ENCODE data around the gene SMCO2.

SMCO2 gene

DNA sequence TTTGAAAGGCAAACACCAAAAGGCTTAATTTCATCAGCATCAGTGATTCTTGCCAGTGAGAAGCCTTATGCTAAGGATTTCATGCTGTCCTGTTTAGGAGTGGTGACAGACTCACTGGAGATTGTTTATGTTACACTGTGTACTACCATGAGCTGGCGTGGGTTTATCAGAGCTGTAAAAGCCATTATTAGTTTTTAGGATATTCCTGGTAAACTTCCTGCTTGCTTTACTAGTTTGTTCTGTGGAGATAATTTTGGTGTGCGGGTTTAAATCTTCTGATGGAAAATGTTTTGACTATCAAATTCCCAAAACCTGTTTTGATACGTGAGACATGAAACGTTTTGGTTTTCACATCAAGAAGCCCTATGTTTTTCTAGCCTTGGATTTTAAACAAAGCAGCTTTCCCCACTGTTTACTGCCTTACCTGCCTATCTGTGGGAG is 92.7 kb downstream of the SMCO2 start (continued):
- TF ChIP-seq, protein P1, sequence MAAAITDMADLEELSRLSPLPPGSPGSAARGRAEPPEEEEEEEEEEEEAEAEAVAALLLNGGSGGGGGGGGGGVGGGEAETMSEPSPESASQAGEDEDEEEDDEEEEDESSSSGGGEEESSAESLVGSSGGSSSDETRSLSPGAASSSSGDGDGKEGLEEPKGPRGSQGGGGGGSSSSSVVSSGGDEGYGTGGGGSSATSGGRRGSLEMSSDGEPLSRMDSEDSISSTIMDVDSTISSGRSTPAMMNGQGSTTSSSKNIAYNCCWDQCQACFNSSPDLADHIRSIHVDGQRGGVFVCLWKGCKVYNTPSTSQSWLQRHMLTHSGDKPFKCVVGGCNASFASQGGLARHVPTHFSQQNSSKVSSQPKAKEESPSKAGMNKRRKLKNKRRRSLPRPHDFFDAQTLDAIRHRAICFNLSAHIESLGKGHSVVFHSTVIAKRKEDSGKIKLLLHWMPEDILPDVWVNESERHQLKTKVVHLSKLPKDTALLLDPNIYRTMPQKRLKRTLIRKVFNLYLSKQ (tag by site-specific recombination; IDR thresholded peaks at IDR 0.05; ENCODE audit: borderline replicate concordance) = no peak
- TF ChIP-seq ZEB2 (tag by site-specific recombination; IDR thresholded peaks at IDR 0.05) (no peak), ZXDB (tag by site-specific recombination; IDR thresholded peaks at IDR 0.05) (peak; percentile 53), ZSCAN30 (tag by site-specific recombination; IDR thresholded peaks at IDR 0.05) (no peak), ZNF701 (tag by site-specific recombination; IDR thresholded peaks at IDR 0.05) (no peak), ZNF600 (tag by site-specific recombination; IDR thresholded peaks at IDR 0.05) (peak; percentile 63), TRIM28 (IDR thresholded peaks at IDR 0.05; ENCODE audit: borderline replicate concordance, low read length) (peak; percentile 62; the same call in 1 of the 2 replicates), YY2 (tag by site-specific recombination; IDR thresholded peaks at IDR 0.05) (no peak), KLF16 (tag by site-specific recombination; IDR thresholded peaks at IDR 0.05) (no peak), ZBTB8A (tag by site-specific recombination; IDR thresholded peaks at IDR 0.05) (no peak)
- TF ChIP-seq, protein P2, sequence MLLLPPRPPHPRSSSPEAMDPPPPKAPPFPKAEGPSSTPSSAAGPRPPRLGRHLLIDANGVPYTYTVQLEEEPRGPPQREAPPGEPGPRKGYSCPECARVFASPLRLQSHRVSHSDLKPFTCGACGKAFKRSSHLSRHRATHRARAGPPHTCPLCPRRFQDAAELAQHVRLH (tag by site-specific recombination; IDR thresholded peaks at IDR 0.05) = peak; percentile 55; the same call in 1 of the 2 replicates
- TF ChIP-seq, protein P3, sequence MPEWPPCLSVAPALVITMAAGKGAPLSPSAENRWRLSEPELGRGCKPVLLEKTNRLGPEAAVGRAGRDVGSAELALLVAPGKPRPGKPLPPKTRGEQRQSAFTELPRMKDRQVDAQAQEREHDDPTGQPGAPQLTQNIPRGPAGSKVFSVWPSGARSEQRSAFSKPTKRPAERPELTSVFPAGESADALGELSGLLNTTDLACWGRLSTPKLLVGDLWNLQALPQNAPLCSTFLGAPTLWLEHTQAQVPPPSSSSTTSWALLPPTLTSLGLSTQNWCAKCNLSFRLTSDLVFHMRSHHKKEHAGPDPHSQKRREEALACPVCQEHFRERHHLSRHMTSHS (tag by site-specific recombination; IDR thresholded peaks at IDR 0.05) = 0 out of 2 replicates have a peak, but pooled peaks have one; percentile 41
- TF ChIP-seq, protein P4, sequence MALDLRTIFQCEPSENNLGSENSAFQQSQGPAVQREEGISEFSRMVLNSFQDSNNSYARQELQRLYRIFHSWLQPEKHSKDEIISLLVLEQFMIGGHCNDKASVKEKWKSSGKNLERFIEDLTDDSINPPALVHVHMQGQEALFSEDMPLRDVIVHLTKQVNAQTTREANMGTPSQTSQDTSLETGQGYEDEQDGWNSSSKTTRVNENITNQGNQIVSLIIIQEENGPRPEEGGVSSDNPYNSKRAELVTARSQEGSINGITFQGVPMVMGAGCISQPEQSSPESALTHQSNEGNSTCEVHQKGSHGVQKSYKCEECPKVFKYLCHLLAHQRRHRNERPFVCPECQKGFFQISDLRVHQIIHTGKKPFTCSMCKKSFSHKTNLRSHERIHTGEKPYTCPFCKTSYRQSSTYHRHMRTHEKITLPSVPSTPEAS (tag by site-specific recombination; IDR thresholded peaks at IDR 0.05) = no peak
- TF ChIP-seq, protein P5, sequence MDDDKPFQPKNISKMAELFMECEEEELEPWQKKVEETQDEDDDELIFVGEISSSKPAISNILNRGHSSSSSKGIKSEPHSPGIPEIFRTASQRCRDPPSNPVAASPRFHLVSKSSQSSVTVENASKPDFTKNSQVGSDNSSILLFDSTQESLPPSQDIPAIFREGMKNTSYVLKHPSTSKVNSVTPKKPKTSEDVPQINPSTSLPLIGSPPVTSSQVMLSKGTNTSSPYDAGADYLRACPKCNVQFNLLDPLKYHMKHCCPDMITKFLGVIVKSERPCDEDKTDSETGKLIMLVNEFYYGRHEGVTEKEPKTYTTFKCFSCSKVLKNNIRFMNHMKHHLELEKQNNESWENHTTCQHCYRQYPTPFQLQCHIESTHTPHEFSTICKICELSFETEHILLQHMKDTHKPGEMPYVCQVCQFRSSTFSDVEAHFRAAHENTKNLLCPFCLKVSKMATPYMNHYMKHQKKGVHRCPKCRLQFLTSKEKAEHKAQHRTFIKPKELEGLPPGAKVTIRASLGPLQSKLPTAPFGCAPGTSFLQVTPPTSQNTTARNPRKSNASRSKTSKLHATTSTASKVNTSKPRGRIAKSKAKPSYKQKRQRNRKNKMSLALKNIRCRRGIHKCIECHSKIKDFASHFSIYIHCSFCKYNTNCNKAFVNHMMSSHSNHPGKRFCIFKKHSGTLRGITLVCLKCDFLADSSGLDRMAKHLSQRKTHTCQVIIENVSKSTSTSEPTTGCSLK (tag by site-specific recombination; IDR thresholded peaks at IDR 0.05) = no peak
- TF ChIP-seq, protein P6, sequence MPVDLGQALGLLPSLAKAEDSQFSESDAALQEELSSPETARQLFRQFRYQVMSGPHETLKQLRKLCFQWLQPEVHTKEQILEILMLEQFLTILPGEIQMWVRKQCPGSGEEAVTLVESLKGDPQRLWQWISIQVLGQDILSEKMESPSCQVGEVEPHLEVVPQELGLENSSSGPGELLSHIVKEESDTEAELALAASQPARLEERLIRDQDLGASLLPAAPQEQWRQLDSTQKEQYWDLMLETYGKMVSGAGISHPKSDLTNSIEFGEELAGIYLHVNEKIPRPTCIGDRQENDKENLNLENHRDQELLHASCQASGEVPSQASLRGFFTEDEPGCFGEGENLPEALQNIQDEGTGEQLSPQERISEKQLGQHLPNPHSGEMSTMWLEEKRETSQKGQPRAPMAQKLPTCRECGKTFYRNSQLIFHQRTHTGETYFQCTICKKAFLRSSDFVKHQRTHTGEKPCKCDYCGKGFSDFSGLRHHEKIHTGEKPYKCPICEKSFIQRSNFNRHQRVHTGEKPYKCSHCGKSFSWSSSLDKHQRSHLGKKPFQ (tag by site-specific recombination; IDR thresholded peaks at IDR 0.05) = 0 out of 2 replicates have a peak, but pooled peaks have one; percentile 30
- TF ChIP-seq, protein P7, sequence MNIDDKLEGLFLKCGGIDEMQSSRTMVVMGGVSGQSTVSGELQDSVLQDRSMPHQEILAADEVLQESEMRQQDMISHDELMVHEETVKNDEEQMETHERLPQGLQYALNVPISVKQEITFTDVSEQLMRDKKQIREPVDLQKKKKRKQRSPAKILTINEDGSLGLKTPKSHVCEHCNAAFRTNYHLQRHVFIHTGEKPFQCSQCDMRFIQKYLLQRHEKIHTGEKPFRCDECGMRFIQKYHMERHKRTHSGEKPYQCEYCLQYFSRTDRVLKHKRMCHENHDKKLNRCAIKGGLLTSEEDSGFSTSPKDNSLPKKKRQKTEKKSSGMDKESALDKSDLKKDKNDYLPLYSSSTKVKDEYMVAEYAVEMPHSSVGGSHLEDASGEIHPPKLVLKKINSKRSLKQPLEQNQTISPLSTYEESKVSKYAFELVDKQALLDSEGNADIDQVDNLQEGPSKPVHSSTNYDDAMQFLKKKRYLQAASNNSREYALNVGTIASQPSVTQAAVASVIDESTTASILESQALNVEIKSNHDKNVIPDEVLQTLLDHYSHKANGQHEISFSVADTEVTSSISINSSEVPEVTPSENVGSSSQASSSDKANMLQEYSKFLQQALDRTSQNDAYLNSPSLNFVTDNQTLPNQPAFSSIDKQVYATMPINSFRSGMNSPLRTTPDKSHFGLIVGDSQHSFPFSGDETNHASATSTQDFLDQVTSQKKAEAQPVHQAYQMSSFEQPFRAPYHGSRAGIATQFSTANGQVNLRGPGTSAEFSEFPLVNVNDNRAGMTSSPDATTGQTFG (tag by site-specific recombination; IDR thresholded peaks at IDR 0.05; ENCODE audit: borderline replicate concordance) = no peak

Measured in HEK293 (cell line).